HepG2 (cell line): ENCODE data around the gene SLC15A1. TPM values are rescaled to one million over a fixed set of nuclear protein-coding genes. Genes with fewer than 3 reads are reported as not detected.

ENCODE experiments used
- ATAC-seq: fragments of 200-7000 bp; cut with Tn5 transposase; 3 replicates; pipeline ENCODE4 v1.9.1; 2020; ENCODE audit warnings: mild to moderate bottlenecking, moderate library complexity
- BruUV-seq: library from RNA; stranded (reverse); fragments of 400-500 nt; replicated peaks from 2 replicates; lab custom pipeline; 2021; lab: Mats Ljungman, UMichigan
- CTCF ChIA-PET: fragments of 300-600 bp; formaldehyde crosslinking; extraction: SDS; loops from one replicate; lab custom pipeline; 2021; ENCODE audit warnings: low total read pairs, inconsistent platforms, low intra/inter-chr PET ratio; lab: Yijun Ruan, JAX
- POLR2A ChIA-PET: fragments of 350-600 bp; sonication (Branson Sonifier 250); formaldehyde crosslinking; loops from one replicate; lab custom pipeline; 2020; ENCODE audit warnings: antibody characterized with exemption, inconsistent platforms; lab: Yijun Ruan, JAX
- DNase-seq: peaks from one replicate; pipeline ENCODE4 v3.0.0-alpha.2; 2015; ENCODE audit warnings: low spot score
- FAIRE-seq: peaks from 3 replicates; lab custom pipeline; 2011; peaks lifted over from hg19 to GRCh38; lab: Jason Lieb, UNC
- H2AFZ ChIP-seq: one replicate; pipeline ENCODE4 v1.6.1; 2011; ENCODE audit warnings: low read length, inconsistent platforms
- H3K27ac ChIP-seq: fragments of 300-600 bp; 3 replicates; pipeline ENCODE4 v1.8.0; 2011; ENCODE audit warnings: mixed run types, mild to moderate bottlenecking, mixed read lengths, low read length, inconsistent platforms; ENCODE audit not compliant: insufficient read depth; ENCODE audit errors: extremely low read length
- H3K27me3 ChIP-seq, 2 experiments: fragments of 200-600 bp in 1 of 2; 2 replicates in 1 of 2; 3 replicates in 1 of 2; pipeline versions ENCODE4 v1.6.0 to v1.8.0; 2011; ENCODE audit warnings: low read length in 2 of 2, mild to moderate bottlenecking in 2 of 2, moderate library complexity in 2 of 2, inconsistent platforms in 1 of 2; ENCODE audit not compliant: insufficient read depth in 2 of 2, control insufficient read depth in 1 of 2
- H3K36me3 ChIP-seq, 2 experiments: fragments of 200-600 bp in 1 of 2; replicated peaks in 1 of 2; 2 replicates in 1 of 2; 3 replicates in 1 of 2; pipeline versions ENCODE4 v1.5.1 to v1.8.0; 2011; ENCODE audit warnings: low read length in 2 of 2, inconsistent platforms in 1 of 2; ENCODE audit not compliant: insufficient read depth in 2 of 2, control insufficient read depth in 1 of 2
- H3K4me1 ChIP-seq: 2 replicates; pipeline ENCODE4 v1.5.1; 2012; ENCODE audit warnings: low read length, inconsistent platforms; ENCODE audit not compliant: insufficient read depth
- H3K4me2 ChIP-seq: 2 replicates; pipeline ENCODE4 v1.6.0; 2011; ENCODE audit warnings: low read depth, low read length, inconsistent platforms
- H3K4me3 ChIP-seq, 3 experiments: fragments of 200-600 bp in 1 of 3; sonication (generic), shearing (Covaris generic) in 1 of 3; replicated peaks in 1 of 3; 2 replicates each; pipeline ENCODE4 v1.5.1; 2011 to 2016; ENCODE audit warnings: low read length in 3 of 3, inconsistent platforms in 2 of 3, low read depth in 2 of 3, mild to moderate bottlenecking in 2 of 3, control low read depth in 1 of 3, mixed read lengths in 1 of 3; ENCODE audit not compliant: insufficient read depth in 1 of 3
- H3K79me2 ChIP-seq: one replicate; pipeline ENCODE4 v1.6.1; 2011; ENCODE audit warnings: low read length, inconsistent platforms; ENCODE audit not compliant: insufficient read depth
- H3K9ac ChIP-seq: 2 replicates; pipeline ENCODE4 v1.6.0; 2011; ENCODE audit warnings: mild to moderate bottlenecking, low read depth, low read length, inconsistent platforms; ENCODE audit not compliant: insufficient read depth
- H3K9me3 ChIP-seq: 2 replicates; pipeline ENCODE4 v1.5.1; 2012; ENCODE audit warnings: mild to moderate bottlenecking, low read length
- H4K20me1 ChIP-seq: 2 replicates; pipeline ENCODE4 v1.6.0; 2011; ENCODE audit warnings: inconsistent platforms, mild to moderate bottlenecking, low read length, moderate library complexity; ENCODE audit not compliant: insufficient read depth
- MATR3 ChIP-seq: sonication (generic); formaldehyde crosslinking; IDR thresholded peaks from 2 replicates; pipeline ENCODE4 v1.4.0; 2020; ENCODE audit warnings: missing genetic modification reagents
- ZNF343 ChIP-seq: sonication (generic); formaldehyde crosslinking; IDR thresholded peaks from 2 replicates; pipeline ENCODE4 v1.4.0; 2020; ENCODE audit warnings: mild to moderate bottlenecking, missing genetic modification reagents
- ZNF607 ChIP-seq: sonication (generic); formaldehyde crosslinking; IDR thresholded peaks from 2 replicates; pipeline ENCODE4 v1.5.1; 2020; ENCODE audit warnings: missing genetic modification reagents, mild to moderate bottlenecking, borderline replicate concordance
- ZNF7 ChIP-seq: IDR thresholded peaks from 2 replicates; pipeline ENCODE4 v1.6.1; 2016; ENCODE audit warnings: missing biosample characterization, missing genetic modification reagents
- WGBS: methylation state at CpG from one replicate; pipeline ENCODE4 v1.1.6; 2017; ENCODE audit warnings: low lambda C conversion rate; 5-methylcytosine and 5-hydroxymethylcytosine counted together
- in situ Hi-C: cut with HindIII; loops from 2 replicates; pipeline ENCODE4 v1.10.0; 2017; ENCODE audit warnings: low pct_unique_long_range_greater_than_20kb; ENCODE audit not compliant: extremely low pct_ligation_motif_present
- intact Hi-C: fragments of 100-400 bp; cut with micrococcal nuclease; formaldehyde crosslinking; loops from one replicate; pipeline ENCODE4 v1.10.0; 2022; ENCODE audit not compliant: unreplicated experiment
- polyA plus RNA-seq, 8 experiments: library from polyadenylated mRNA; depleted of rRNA in 3 of 8; stranded (reverse) in 7 of 8; unstranded in 1 of 8; fragments of >200 nt; fragmentation: Illumina TruSeq in 4 of 8; extraction: Trizol in 4 of 8; gene quantifications; 2 replicates each; pipeline versions ENCODE4 v1.2.1 to v1.2.3, GENCODE V29; 2011 to 2016; ENCODE audit warnings: low read depth in 4 of 8, missing spikeins in 1 of 8, mixed read lengths in 1 of 8; ENCODE audit not compliant: insufficient read depth in 1 of 8
- total RNA-seq, 5 experiments: library from RNA; depleted of rRNA; stranded (reverse); fragments of >200 nt; fragmentation: Illumina TruSeq; extraction: Trizol; gene quantifications; 2 replicates each; pipeline ENCODE4 v1.2.3, GENCODE V29; 2016; ENCODE audit warnings: low read depth in 1 of 5
- TF ChIP-seq, protein P1 (sequence below), 2 experiments: sonication (generic) in 1 of 2; formaldehyde crosslinking in 1 of 2; IDR thresholded peaks; 2 replicates each; pipeline versions ENCODE4 v1.5.1 to v1.6.1; 2011 to 2020; ENCODE audit warnings: borderline replicate concordance in 1 of 2, low read depth in 1 of 2, low read length in 1 of 2, mild to moderate bottlenecking in 1 of 2, missing genetic modification reagents in 1 of 2, moderate library complexity in 1 of 2
- TF ChIP-seq, protein P2 (sequence below): sonication (generic); formaldehyde crosslinking; conservative IDR thresholded peaks from 2 replicates; pipeline ENCODE4 v1.8.0; 2022; ENCODE audit warnings: low read depth, missing genetic modification reagents

Gene SLC15A1
- total and polyA plus RNA-seq, 2 of the 13 experiments (the other 11 are each of a cell fraction or from before 2014, with no cell fraction given), result 0.17 to 0.20 TPM

DNA sequence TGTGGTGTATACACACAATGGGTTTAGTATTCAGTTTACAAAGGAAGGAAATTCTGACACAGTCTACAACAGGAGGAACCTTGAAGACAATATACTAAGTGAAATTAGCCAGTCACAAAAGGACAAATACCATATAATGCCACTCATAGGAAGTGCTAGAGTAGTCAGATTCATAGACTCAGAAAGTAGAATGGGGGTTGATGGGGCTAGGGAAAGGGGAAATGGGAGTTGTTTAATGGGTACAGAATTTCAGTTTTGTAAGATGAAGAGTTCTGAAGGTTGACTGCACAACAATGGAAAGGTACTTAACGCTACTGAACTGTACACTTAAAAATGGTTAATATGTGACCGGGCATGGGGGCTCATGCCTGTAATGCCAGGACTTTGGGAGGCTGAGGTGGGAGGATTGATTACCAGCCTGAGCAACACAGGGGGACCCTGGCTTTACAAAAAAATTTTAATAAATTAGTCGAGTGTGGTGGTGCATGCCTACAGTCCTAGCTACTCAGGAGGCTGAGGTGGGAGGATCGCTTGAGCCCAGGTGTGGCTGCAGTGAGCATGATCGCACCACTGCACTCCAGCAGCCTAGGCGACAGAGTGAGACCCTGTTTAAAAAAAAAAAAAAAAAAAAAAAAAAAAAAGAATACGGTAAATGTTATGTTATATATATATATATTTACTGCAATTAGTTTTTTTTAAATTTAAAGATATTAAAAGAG lies 45.0 kb downstream of the SLC15A1 start:
- Histone ChIP-seq H3K27me3 (no peaks in the 10 kb centered on the region; a peak in 2 of 5 replicates), H3K27ac (no peak overlapping the region), H3K4me3 (no peak overlapping the region), H3K9ac (no peak overlapping the region), H3K4me2 (no peak overlapping the region), H3K4me1 (no peaks in the 10 kb centered on the region), H2AFZ (no peak overlapping the region), H3K36me3 (no peaks in the 10 kb centered on the region), H3K79me2 (no peaks in the 10 kb centered on the region), H3K9me3 (no peaks in the 10 kb centered on the region), H4K20me1 (no peaks in the 10 kb centered on the region)
- intact Hi-C loops (no loop called here), in situ Hi-C loops (no loop called here)
- ChIA-PET POLR2A (interaction anchor here (0.6 kb wide), 1 partner anchor 11 kb away, joined by 4 read pairs; no protein-coding TSS in a partner anchor), CTCF (no interaction called here)
- FAIRE-seq (no peak), ATAC-seq (no peak), DNase-seq (no peak)
- BruUV-seq, result no TSS peak
- 58% methylated on average over 7 of the region's 7 CpGs for WGBS
- TF ChIP-seq ZNF7 (CRISPR knock-in tag) (no peak), MATR3 (CRISPR knock-in tag) (no peak), ZNF343 (no peak), ZNF607 (CRISPR knock-in tag) (no peak)
- TF ChIP-seq, protein P1, sequence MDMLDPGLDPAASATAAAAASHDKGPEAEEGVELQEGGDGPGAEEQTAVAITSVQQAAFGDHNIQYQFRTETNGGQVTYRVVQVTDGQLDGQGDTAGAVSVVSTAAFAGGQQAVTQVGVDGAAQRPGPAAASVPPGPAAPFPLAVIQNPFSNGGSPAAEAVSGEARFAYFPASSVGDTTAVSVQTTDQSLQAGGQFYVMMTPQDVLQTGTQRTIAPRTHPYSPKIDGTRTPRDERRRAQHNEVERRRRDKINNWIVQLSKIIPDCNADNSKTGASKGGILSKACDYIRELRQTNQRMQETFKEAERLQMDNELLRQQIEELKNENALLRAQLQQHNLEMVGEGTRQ (IDR thresholded peaks at IDR 0.05; ENCODE audit: low read depth, low read length), result no peak
- TF ChIP-seq, protein P1 (CRISPR knock-in tag; IDR thresholded peaks at IDR 0.05; ENCODE audit: borderline replicate concordance), result no peak
- TF ChIP-seq, protein P2, sequence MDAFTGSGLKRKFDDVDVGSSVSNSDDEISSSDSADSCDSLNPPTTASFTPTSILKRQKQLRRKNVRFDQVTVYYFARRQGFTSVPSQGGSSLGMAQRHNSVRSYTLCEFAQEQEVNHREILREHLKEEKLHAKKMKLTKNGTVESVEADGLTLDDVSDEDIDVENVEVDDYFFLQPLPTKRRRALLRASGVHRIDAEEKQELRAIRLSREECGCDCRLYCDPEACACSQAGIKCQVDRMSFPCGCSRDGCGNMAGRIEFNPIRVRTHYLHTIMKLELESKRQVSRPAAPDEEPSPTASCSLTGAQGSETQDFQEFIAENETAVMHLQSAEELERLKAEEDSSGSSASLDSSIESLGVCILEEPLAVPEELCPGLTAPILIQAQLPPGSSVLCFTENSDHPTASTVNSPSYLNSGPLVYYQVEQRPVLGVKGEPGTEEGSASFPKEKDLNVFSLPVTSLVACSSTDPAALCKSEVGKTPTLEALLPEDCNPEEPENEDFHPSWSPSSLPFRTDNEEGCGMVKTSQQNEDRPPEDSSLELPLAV, result no peak
